Ovary (tissue), 3 donors: ENCODE measurements around the gene TPCN2.

Experiments used
- CTCF ChIP-seq, 3 donors: fragments of 450-650 bp in 2 of 3; fragments of 200-600 bp in 1 of 3; IDR thresholded peaks; one replicate each; pipeline versions ENCODE4 v1.5.1 to v1.8.0; 2016 to 2022; ENCODE audit warnings: antibody characterized with exemption in 3 of 3, mild to moderate bottlenecking in 1 of 3
- POLR2A ChIP-seq: fragments of 450-650 bp; IDR thresholded peaks from one replicate; pipeline ENCODE4 v1.6.1; 2017; ENCODE audit warnings: antibody characterized with exemption, mild to moderate bottlenecking, moderate library complexity
- donor health status: DM: no; HTN: no; CAD: no.

GRCh38 chr11:69009441-69010211 lies 39.1 kb upstream of the TPCN2 start:
- no peak for TF ChIP-seq CTCF (IDR thresholded peaks at IDR 0.05)
- no peak for TF ChIP-seq POLR2A
